GM12878 (cell line): ENCODE data around the gene EIF2A.

Experiments
- CREB1 ChIP-seq: IDR thresholded peaks from 2 replicates; pipeline ENCODE4 v1.6.1; 2012; ENCODE audit warnings: low read depth, mild to moderate bottlenecking, inconsistent platforms
- EZH2 ChIP-seq: IDR thresholded peaks from 2 replicates; pipeline ENCODE4 v1.6.1; 2012; ENCODE audit warnings: low read depth, mild to moderate bottlenecking, control low read depth, inconsistent platforms, low read length, borderline replicate concordance; ENCODE audit not compliant: control insufficient read depth
- GABPA ChIP-seq: IDR thresholded peaks from 2 replicates; pipeline ENCODE4 v1.6.1; 2014; ENCODE audit warnings: antibody characterized with exemption, low read depth, mild to moderate bottlenecking, inconsistent platforms
- RBBP5 ChIP-seq: fragments of 200-600 bp; sonication (generic); conservative IDR thresholded peaks from 2 replicates; pipeline ENCODE4 v1.6.1; 2016
- ZNF24 ChIP-seq: fragments of 450-650 bp; IDR thresholded peaks from 2 replicates; pipeline ENCODE4 v1.6.1; 2017; ENCODE audit warnings: antibody characterized with exemption, mild to moderate bottlenecking
- TF ChIP-seq, protein P1 (sequence below), 3 experiments: IDR thresholded peaks in 2 of 3; conservative IDR thresholded peaks in 1 of 3; 2 replicates each; pipeline ENCODE4 v1.5.1; 2011; ENCODE audit warnings: low read depth in 3 of 3, low read length in 3 of 3, mild to moderate bottlenecking in 3 of 3, control low read depth in 2 of 3, moderate library complexity in 2 of 3, inconsistent platforms in 1 of 3, mixed read lengths in 1 of 3; ENCODE audit not compliant: control insufficient read depth in 2 of 3, insufficient read depth in 1 of 3; ENCODE audit errors: extremely low read depth in 1 of 3
- TF ChIP-seq, protein P2 (sequence below): IDR thresholded peaks from 2 replicates; pipeline ENCODE4 v1.6.1; 2012; ENCODE audit warnings: low read depth, low read length, improper control_type of control experiment
- TF ChIP-seq, protein P3 (sequence below): fragments of 450-650 bp; formaldehyde crosslinking; IDR thresholded peaks from 2 replicates; pipeline ENCODE4 v1.5.0; 2022; ENCODE audit warnings: mild to moderate bottlenecking, missing genetic modification characterization

DNA sequence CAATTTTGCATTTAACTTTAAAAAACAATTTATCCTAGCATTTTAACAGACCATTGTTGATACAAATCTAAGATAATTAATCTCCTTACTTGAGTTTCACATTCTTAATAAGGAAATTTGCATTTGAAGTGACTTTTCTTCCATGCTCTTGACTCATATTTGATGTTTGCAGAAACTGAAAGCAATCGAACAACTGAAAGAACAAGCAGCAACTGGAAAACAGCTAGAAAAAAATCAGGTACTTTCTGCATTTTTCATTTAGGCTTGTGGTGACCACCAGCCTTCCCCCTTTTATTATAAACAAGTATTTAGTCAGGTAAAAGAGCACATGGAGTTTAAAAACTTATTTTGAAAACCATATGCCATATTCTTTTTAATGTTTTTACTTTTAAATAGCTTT is 36.4 kb downstream of the EIF2A start:
- TF ChIP-seq, protein P1, sequence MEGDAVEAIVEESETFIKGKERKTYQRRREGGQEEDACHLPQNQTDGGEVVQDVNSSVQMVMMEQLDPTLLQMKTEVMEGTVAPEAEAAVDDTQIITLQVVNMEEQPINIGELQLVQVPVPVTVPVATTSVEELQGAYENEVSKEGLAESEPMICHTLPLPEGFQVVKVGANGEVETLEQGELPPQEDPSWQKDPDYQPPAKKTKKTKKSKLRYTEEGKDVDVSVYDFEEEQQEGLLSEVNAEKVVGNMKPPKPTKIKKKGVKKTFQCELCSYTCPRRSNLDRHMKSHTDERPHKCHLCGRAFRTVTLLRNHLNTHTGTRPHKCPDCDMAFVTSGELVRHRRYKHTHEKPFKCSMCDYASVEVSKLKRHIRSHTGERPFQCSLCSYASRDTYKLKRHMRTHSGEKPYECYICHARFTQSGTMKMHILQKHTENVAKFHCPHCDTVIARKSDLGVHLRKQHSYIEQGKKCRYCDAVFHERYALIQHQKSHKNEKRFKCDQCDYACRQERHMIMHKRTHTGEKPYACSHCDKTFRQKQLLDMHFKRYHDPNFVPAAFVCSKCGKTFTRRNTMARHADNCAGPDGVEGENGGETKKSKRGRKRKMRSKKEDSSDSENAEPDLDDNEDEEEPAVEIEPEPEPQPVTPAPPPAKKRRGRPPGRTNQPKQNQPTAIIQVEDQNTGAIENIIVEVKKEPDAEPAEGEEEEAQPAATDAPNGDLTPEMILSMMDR (IDR thresholded peaks at IDR 0.05 in 2 of 3, conservative IDR thresholded peaks at IDR 0.05 in 1 of 3; ENCODE audit: control insufficient read depth in 2 of 3, extremely low read depth in 1 of 3, insufficient read depth in 1 of 3, low read depth in 3 of 3, low read length in 3 of 3), result no peak
- TF ChIP-seq ZNF24, result no peak; the same call in 1 of the 2 replicates
- TF ChIP-seq EZH2, result no peak
- TF ChIP-seq, protein P2, sequence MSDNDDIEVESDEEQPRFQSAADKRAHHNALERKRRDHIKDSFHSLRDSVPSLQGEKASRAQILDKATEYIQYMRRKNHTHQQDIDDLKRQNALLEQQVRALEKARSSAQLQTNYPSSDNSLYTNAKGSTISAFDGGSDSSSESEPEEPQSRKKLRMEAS, result no peak
- TF ChIP-seq RBBP5, result no peak
- 0 out of 2 replicates have a peak, but pooled peaks have one; percentile 19 for TF ChIP-seq GABPA
- TF ChIP-seq CREB1, result no peak
- TF ChIP-seq, protein P3, sequence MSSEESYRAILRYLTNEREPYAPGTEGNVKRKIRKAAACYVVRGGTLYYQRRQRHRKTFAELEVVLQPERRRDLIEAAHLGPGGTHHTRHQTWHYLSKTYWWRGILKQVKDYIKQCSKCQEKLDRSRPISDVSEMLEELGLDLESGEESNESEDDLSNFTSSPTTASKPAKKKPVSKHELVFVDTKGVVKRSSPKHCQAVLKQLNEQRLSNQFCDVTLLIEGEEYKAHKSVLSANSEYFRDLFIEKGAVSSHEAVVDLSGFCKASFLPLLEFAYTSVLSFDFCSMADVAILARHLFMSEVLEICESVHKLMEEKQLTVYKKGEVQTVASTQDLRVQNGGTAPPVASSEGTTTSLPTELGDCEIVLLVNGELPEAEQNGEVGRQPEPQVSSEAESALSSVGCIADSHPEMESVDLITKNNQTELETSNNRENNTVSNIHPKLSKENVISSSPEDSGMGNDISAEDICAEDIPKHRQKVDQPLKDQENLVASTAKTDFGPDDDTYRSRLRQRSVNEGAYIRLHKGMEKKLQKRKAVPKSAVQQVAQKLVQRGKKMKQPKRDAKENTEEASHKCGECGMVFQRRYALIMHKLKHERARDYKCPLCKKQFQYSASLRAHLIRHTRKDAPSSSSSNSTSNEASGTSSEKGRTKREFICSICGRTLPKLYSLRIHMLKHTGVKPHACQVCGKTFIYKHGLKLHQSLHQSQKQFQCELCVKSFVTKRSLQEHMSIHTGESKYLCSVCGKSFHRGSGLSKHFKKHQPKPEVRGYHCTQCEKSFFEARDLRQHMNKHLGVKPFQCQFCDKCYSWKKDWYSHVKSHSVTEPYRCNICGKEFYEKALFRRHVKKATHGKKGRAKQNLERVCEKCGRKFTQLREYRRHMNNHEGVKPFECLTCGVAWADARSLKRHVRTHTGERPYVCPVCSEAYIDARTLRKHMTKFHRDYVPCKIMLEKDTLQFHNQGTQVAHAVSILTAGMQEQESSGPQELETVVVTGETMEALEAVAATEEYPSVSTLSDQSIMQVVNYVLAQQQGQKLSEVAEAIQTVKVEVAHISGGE (CRISPR knock-in tag), result no peak
